PC-3 (cell line): ENCODE results near the gene KRTAP19-2. TPM values are rescaled to one million over a fixed set of nuclear protein-coding genes. Genes with fewer than 3 reads are reported as not detected.
"Not testable (repeated sequence)": the region's sequence is repeated elsewhere in the genome, so short reads cannot be mapped to it uniquely, and the experiment has no call there.

ENCODE experiments used
- ATAC-seq: fragments of 200-7000 bp; cut with Tn5 transposase; 2 replicates; pipeline ENCODE4 v1.9.1; 2020; ENCODE audit warnings: mild to moderate bottlenecking, moderate library complexity
- BruUV-seq: library from RNA; stranded (reverse); fragments of 400-500 nt; replicated peaks from 2 replicates; lab custom pipeline; 2021; lab: Mats Ljungman, UMichigan
- CTCF ChIA-PET: fragments of 300-600 bp; sonication (Branson Sonifier 250); formaldehyde crosslinking; loops from one replicate; lab custom pipeline; 2022; ENCODE audit warnings: antibody characterized with exemption; lab: Charles Lee
- POLR2A ChIA-PET: fragments of 300-600 bp; sonication (Branson Sonifier 250); formaldehyde crosslinking; loops from one replicate; lab custom pipeline; 2022; ENCODE audit warnings: antibody characterized with exemption; ENCODE audit not compliant: unreplicated experiment; lab: Charles Lee
- DNase-seq: peaks from one replicate; pipeline ENCODE4 v3.0.0-alpha.2; 2015
- H2AFZ ChIP-seq: fragments of 300-600 bp; sonication (generic); 2 replicates; pipeline ENCODE4 v1.6.0; 2016; ENCODE audit warnings: antibody characterized with exemption, low read length
- H3F3A ChIP-seq: fragments of 300-600 bp; sonication (generic); one replicate; pipeline ENCODE4 v1.6.0; 2017; ENCODE audit warnings: antibody characterized with exemption, low read length, control low read depth, mild to moderate bottlenecking; ENCODE audit not compliant: unreplicated experiment
- H3K27ac ChIP-seq: fragments of 300-600 bp; sonication (generic); 2 replicates; pipeline ENCODE4 v1.5.1; 2016; ENCODE audit warnings: mild to moderate bottlenecking, low read length
- H3K27me3 ChIP-seq: fragments of 300-600 bp; sonication (generic); 2 replicates; pipeline ENCODE4 v1.6.1; 2016; ENCODE audit warnings: low read length, mixed read lengths
- H3K36me3 ChIP-seq: fragments of 300-600 bp; sonication (generic); 2 replicates; pipeline ENCODE4 v1.6.1; 2016; ENCODE audit warnings: low read depth, mixed run types, low read length, mixed read lengths
- H3K4me1 ChIP-seq: fragments of 300-600 bp; sonication (generic); 2 replicates; pipeline ENCODE4 v1.5.1; 2016; ENCODE audit warnings: low read length; ENCODE audit not compliant: insufficient read depth
- H3K4me2 ChIP-seq: fragments of 300-600 bp; sonication (generic); 2 replicates; pipeline ENCODE4 v1.6.0; 2016; ENCODE audit warnings: low read length
- H3K4me3 ChIP-seq: fragments of 300-600 bp; sonication (generic); 2 replicates; pipeline ENCODE4 v1.5.1; 2016; ENCODE audit warnings: mild to moderate bottlenecking, low read length, mixed read lengths
- H3K79me2 ChIP-seq: fragments of 300-600 bp; sonication (generic); 2 replicates; pipeline ENCODE4 v1.6.1; 2017; ENCODE audit warnings: low read length, mixed read lengths
- H3K9ac ChIP-seq: fragments of 300-600 bp; sonication (generic); 2 replicates; pipeline ENCODE4 v1.6.0; 2016; ENCODE audit warnings: mild to moderate bottlenecking, low read length
- H3K9me2 ChIP-seq: fragments of 300-600 bp; sonication (generic); replicated peaks from 2 replicates; pipeline ENCODE4 v1.6.1; 2016; ENCODE audit warnings: mixed run types, low read length, mixed read lengths
- H3K9me3 ChIP-seq: fragments of 300-600 bp; sonication (generic); 2 replicates; pipeline ENCODE4 v1.6.1; 2016; ENCODE audit warnings: low read length, mixed read lengths
- H4K20me1 ChIP-seq: fragments of 300-600 bp; sonication (generic); 2 replicates; pipeline ENCODE4 v1.6.1; 2016; ENCODE audit warnings: low read length, mixed read lengths
- EZH2 ChIP-seq: fragments of 300-600 bp; sonication (generic); IDR thresholded peaks from one replicate; pipeline ENCODE4 v1.6.1; 2017; ENCODE audit warnings: antibody characterized with exemption, mild to moderate bottlenecking, low read length; ENCODE audit not compliant: unreplicated experiment
- EZH2phosphoT487 ChIP-seq: fragments of 300-600 bp; sonication (generic); IDR thresholded peaks from 2 replicates; pipeline ENCODE4 v1.6.1; 2018; ENCODE audit warnings: mild to moderate bottlenecking, antibody characterized with exemption, low read length, borderline replicate concordance
- intact Hi-C: fragments of 100-400 bp; cut with micrococcal nuclease; formaldehyde crosslinking; loops from 2 replicates; pipeline ENCODE4 v1.9.0; 2023
- total RNA-seq: library from RNA; depleted of rRNA; stranded (reverse); fragments of >200 nt; gene quantifications from 2 replicates; pipeline ENCODE4 v1.2.3, GENCODE V29; 2014
- TF ChIP-seq, protein P1 (sequence below): fragments of 300-600 bp; sonication (generic); conservative IDR thresholded peaks from 2 replicates; pipeline ENCODE4 v1.5.1; 2017; ENCODE audit warnings: antibody characterized with exemption, low read depth, mild to moderate bottlenecking, low read length

KRTAP19-2 gene
- total RNA-seq, 1 experiment from 2014 or later: not detected

- intact Hi-C loops: loop anchor here (1.0 to 10.0 kb wide), 3 partner anchors 161 to 228 kb away; partner anchors contain the start of gene KRTAP23-1
- H3K4me1 ChIP-seq, H4K20me1 ChIP-seq, H3K36me3 ChIP-seq, ATAC-seq, H3K9me2 ChIP-seq, H3K9ac ChIP-seq, H3K27me3 ChIP-seq, H3K4me3 ChIP-seq, CTCF ChIA-PET, H3K4me2 ChIP-seq, BruUV-seq, H3K79me2 ChIP-seq, H3K27ac ChIP-seq, H3K9me3 ChIP-seq, H3F3A ChIP-seq, H2AFZ ChIP-seq: not testable (repeated sequence)
- POLR2A ChIA-PET: interaction anchor here (0.6 kb wide), 1 partner anchor 183 kb away, joined by 4 read pairs; no protein-coding TSS in a partner anchor
- peak; percentile 68 for DNase-seq
- TF ChIP-seq, protein P1, sequence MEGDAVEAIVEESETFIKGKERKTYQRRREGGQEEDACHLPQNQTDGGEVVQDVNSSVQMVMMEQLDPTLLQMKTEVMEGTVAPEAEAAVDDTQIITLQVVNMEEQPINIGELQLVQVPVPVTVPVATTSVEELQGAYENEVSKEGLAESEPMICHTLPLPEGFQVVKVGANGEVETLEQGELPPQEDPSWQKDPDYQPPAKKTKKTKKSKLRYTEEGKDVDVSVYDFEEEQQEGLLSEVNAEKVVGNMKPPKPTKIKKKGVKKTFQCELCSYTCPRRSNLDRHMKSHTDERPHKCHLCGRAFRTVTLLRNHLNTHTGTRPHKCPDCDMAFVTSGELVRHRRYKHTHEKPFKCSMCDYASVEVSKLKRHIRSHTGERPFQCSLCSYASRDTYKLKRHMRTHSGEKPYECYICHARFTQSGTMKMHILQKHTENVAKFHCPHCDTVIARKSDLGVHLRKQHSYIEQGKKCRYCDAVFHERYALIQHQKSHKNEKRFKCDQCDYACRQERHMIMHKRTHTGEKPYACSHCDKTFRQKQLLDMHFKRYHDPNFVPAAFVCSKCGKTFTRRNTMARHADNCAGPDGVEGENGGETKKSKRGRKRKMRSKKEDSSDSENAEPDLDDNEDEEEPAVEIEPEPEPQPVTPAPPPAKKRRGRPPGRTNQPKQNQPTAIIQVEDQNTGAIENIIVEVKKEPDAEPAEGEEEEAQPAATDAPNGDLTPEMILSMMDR: peak; percentile 82
Observed at GRCh38 chr21:30505621-30506205, 18.5 kb upstream of the KRTAP19-2 start.

DNA sequence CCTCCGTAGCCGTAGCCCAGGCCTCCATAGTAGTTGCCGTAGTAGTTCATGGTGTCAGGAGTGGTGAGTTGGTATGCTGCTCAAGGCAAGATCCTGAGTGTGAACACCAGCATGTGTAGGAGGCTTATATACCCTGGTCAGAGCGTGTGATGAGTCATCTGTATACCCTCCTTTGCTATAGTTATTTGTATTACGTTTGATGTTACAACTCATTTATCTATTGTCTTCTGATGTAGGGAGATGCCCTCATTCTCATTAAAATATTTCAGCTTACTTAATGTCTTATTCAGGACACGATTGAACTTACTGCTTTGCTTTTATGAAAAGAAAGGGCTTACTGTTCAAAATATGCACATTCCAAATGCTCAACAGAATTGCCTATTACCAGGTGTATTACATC, 14.8 kb upstream of the KRTAP19-2 start, which contains the start of gene KRTAP19-5:
TSS of gene KRTAP19-5 (minus strand) at position 101 of the 400 bp plus-strand sequence. CDS start at position 50, 51 bp downstream.
- no peak within 1 kb of the TSS for H3K27ac ChIP-seq
- BruUV-seq: no TSS peak

DNA sequence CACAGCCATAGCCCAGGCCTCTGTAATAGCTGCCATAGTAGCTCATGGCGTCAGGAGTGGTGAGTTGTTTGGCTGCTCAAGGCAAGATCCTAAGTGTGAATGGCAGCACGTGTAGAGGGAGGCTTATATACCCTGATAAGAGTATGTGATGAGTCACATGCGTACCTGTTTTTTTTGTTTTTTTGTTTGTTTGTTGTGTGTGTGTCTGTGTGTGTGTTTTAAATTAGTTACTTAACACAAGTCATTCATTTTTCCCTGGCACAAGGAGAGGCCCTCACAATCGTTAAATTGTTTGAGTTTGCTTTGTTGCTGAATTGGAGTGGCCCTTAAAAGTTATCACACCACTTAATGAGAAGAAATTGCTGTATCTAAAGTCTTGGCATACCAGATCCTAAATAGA, 9.8 kb upstream of the KRTAP19-2 start, which contains the start of gene KRTAP19-4:
TSS of gene KRTAP19-4 (minus strand) at position 101 of the 400 bp plus-strand sequence. CDS start at position 46, 55 bp downstream.
- BruUV-seq: no TSS peak
- Histone ChIP-seq H3K27ac (no peak within 1 kb of the TSS), H3K79me2 (no peaks in the 10 kb centered on the region), H3K9ac (no peak within 1 kb of the TSS), H2AFZ (no peak within 1 kb of the TSS), H3K4me2 (no peak within 1 kb of the TSS), H3K36me3 (no peaks in the 10 kb centered on the region), H3K4me1 (no peaks in the 10 kb centered on the region), H3K4me3 (no peak within 1 kb of the TSS), H3K27me3 (no peaks in the 10 kb centered on the region), H3F3A (no peaks in the 10 kb centered on the region), H3K9me3 (no peaks in the 10 kb centered on the region), H3K9me2 (no peaks in the 10 kb centered on the region), H4K20me1 (no peaks in the 10 kb centered on the region)
- intact Hi-C loops: no loop called here
- CTCF ChIA-PET: interaction anchor here (1.0 kb wide), 1 partner anchor 127 kb away, joined by 3 read pairs; no protein-coding TSS in a partner anchor
- DNase-seq (no peak), ATAC-seq (no peak)
- POLR2A ChIA-PET: no interaction called here
- TF ChIP-seq EZH2phosphoT487: no peak
- TF ChIP-seq, protein P1: no peak
- no peak for TF ChIP-seq EZH2

More for the DNA sequence above, 14.8 kb upstream of the KRTAP19-2 start, which contains the start of gene KRTAP19-5:
- ChIA-PET POLR2A (no interaction called here), CTCF (no interaction called here)
- Histone ChIP-seq H3K4me2 (no peak within 1 kb of the TSS), H3K9me2 (no peaks in the 10 kb centered on the region), H3K27me3 (no peaks in the 10 kb centered on the region; the same call in 1 of the 2 replicates), H3K9me3 (no peaks in the 10 kb centered on the region), H4K20me1 (no peaks in the 10 kb centered on the region), H3F3A (no peaks in the 10 kb centered on the region), H2AFZ (no peak within 1 kb of the TSS), H3K79me2 (no peaks in the 10 kb centered on the region), H3K4me3 (no peak within 1 kb of the TSS), H3K36me3 (no peaks in the 10 kb centered on the region), H3K4me1 (no peaks in the 10 kb centered on the region), H3K9ac (no peak within 1 kb of the TSS)
- ATAC-seq (no peak), DNase-seq (no peak)
- intact Hi-C loops: loop anchor here (10.0 kb wide), 1 partner anchor 157 kb away; the partner anchor contains the start of gene KRTAP23-1
- TF ChIP-seq, protein P1: no peak
- TF ChIP-seq EZH2 (no peak), EZH2phosphoT487 (no peak)
